ENCODE measurements around the gene SBNO2. TPM values are rescaled to one million over a fixed set of nuclear protein-coding genes. Genes with fewer than 3 reads are reported as not detected.

Gene SBNO2
- total RNA-seq, 1 donor from 2014 or later, result 40.9 TPM

GRCh38 chr19:1161716-1162115 lies 12.4 kb downstream of the SBNO2 start:
- no peaks in the 10 kb centered on the region for H3K27me3 Mint-ChIP-seq
- H3K4me3 Mint-ChIP-seq (ENCODE audit: low read depth), result no peak overlapping the region

GRCh38 chr19:1159864-1160595 lies 14.0 kb downstream of the SBNO2 start:
- no peak overlapping the region for H3K4me3 Mint-ChIP-seq (ENCODE audit: low read depth)
- no peaks in the 10 kb centered on the region for H3K9me3 Mint-ChIP-seq (ENCODE audit: low read depth)
- H3K27me3 Mint-ChIP-seq, result no peaks in the 10 kb centered on the region
- H3K27ac Mint-ChIP-seq, result no peak overlapping the region
- peaks cover 1% of the 10 kb centered on the region for H3K4me1 Mint-ChIP-seq (ENCODE audit: low read depth)
- DNase-seq (ENCODE audit: low spot score, unreplicated experiment), result no peak
- TF ChIP-seq CTCF (IDR thresholded peaks at IDR 0.05; ENCODE audit: unreplicated experiment), result no peak
- H3K36me3 Mint-ChIP-seq (ENCODE audit: insufficient read depth), result no peaks in the 10 kb centered on the region

More at GRCh38 chr19:1161716-1162115, 12.4 kb downstream of the SBNO2 start:
- Mint-ChIP-seq H3K9me3 (ENCODE audit: low read depth) (no peaks in the 10 kb centered on the region), H3K27ac (no peak overlapping the region), H3K4me1 (ENCODE audit: low read depth) (peaks cover 1% of the 10 kb centered on the region), H3K36me3 (ENCODE audit: insufficient read depth) (peaks cover under 1% of the 10 kb centered on the region)
- DNase-seq (ENCODE audit: low spot score, unreplicated experiment), result no peak
- TF ChIP-seq CTCF (IDR thresholded peaks at IDR 0.05; ENCODE audit: unreplicated experiment), result no peak

GRCh38 chr19:1158885-1159448 lies 15.1 kb downstream of the SBNO2 start:
- Mint-ChIP-seq H3K9me3 (ENCODE audit: low read depth) (no peaks in the 10 kb centered on the region), H3K27me3 (no peaks in the 10 kb centered on the region), H3K4me3 (ENCODE audit: low read depth) (no peak overlapping the region), H3K4me1 (ENCODE audit: low read depth) (peaks cover 1% of the 10 kb centered on the region), H3K36me3 (ENCODE audit: insufficient read depth) (no peaks in the 10 kb centered on the region), H3K27ac (no peak overlapping the region)
- no peak for TF ChIP-seq CTCF (IDR thresholded peaks at IDR 0.05; ENCODE audit: unreplicated experiment)
- DNase-seq (ENCODE audit: low spot score, unreplicated experiment), result no peak

GRCh38 chr19:1157931-1158884 lies 15.9 kb downstream of the SBNO2 start:
- H3K27ac Mint-ChIP-seq, result no peak overlapping the region
- no peak for TF ChIP-seq CTCF (IDR thresholded peaks at IDR 0.05; ENCODE audit: unreplicated experiment)
- no peaks in the 10 kb centered on the region for H3K9me3 Mint-ChIP-seq (ENCODE audit: low read depth)
- no peaks in the 10 kb centered on the region for H3K27me3 Mint-ChIP-seq
- H3K4me3 Mint-ChIP-seq (ENCODE audit: low read depth), result no peak overlapping the region
- H3K36me3 Mint-ChIP-seq (ENCODE audit: insufficient read depth), result no peaks in the 10 kb centered on the region
- H3K4me1 Mint-ChIP-seq (ENCODE audit: low read depth), result peaks cover 1% of the 10 kb centered on the region
- DNase-seq (ENCODE audit: low spot score, unreplicated experiment), result no peak
